ENCODE measurements around the gene MMP17.

Gene MMP17

DNA sequence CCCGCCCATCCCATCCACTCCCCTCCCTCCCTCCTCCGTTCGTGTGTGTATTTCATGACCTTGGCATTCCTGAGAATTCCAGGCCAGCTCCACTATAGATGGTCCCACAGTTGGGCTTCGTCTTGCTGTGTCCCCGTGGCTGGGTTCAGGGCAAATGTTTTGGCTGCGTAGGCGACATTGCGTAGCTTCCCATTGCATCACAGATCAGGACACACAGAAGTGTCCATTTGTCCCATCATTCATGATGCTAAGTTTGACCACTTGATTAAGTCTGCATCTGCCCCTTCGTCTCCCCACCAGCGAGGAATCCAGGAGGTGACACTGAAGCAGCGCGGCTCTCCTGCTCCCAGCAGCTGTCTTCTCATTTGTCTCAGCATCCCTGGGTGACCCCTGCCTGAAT is 38.6 kb upstream of the MMP17 start:
- Histone ChIP-seq H3K4me3 (ENCODE audit: low read length) (no peak overlapping the region), H3K4me2 (ENCODE audit: low read length) (no peak overlapping the region), H3K27ac (ENCODE audit: low read depth, low read length) (no peak overlapping the region), H3K27me3 (ENCODE audit: control insufficient read depth, low read length) (no peaks in the 10 kb centered on the region), H3F3A (ENCODE audit: control insufficient read depth, insufficient read depth) (no peaks in the 10 kb centered on the region), H3K9me3 (ENCODE audit: control insufficient read depth, insufficient read depth, low read length) (no peaks in the 10 kb centered on the region), H3K4me1 (ENCODE audit: control insufficient read depth, low read length) (no peaks in the 10 kb centered on the region), H3K79me2 (ENCODE audit: control insufficient read depth, low read length) (no peaks in the 10 kb centered on the region), H3K36me3 (ENCODE audit: control insufficient read depth, low read length) (peaks cover 55% of the 10 kb centered on the region), H3K9me2 (replicated peaks; ENCODE audit: control insufficient read depth, low read length) (no peaks in the 10 kb centered on the region), H4K20me1 (ENCODE audit: control insufficient read depth, insufficient read depth, low read depth, low read length) (no peaks in the 10 kb centered on the region)
- TF ChIP-seq, protein P1, sequence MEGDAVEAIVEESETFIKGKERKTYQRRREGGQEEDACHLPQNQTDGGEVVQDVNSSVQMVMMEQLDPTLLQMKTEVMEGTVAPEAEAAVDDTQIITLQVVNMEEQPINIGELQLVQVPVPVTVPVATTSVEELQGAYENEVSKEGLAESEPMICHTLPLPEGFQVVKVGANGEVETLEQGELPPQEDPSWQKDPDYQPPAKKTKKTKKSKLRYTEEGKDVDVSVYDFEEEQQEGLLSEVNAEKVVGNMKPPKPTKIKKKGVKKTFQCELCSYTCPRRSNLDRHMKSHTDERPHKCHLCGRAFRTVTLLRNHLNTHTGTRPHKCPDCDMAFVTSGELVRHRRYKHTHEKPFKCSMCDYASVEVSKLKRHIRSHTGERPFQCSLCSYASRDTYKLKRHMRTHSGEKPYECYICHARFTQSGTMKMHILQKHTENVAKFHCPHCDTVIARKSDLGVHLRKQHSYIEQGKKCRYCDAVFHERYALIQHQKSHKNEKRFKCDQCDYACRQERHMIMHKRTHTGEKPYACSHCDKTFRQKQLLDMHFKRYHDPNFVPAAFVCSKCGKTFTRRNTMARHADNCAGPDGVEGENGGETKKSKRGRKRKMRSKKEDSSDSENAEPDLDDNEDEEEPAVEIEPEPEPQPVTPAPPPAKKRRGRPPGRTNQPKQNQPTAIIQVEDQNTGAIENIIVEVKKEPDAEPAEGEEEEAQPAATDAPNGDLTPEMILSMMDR (IDR thresholded peaks at IDR 0.05; ENCODE audit: low read depth, low read length, poor library complexity, severe bottlenecking) = no peak
- no peak for TF ChIP-seq EZH2phosphoT487 (IDR thresholded peaks at IDR 0.05; ENCODE audit: borderline replicate concordance, low read length)

DNA sequence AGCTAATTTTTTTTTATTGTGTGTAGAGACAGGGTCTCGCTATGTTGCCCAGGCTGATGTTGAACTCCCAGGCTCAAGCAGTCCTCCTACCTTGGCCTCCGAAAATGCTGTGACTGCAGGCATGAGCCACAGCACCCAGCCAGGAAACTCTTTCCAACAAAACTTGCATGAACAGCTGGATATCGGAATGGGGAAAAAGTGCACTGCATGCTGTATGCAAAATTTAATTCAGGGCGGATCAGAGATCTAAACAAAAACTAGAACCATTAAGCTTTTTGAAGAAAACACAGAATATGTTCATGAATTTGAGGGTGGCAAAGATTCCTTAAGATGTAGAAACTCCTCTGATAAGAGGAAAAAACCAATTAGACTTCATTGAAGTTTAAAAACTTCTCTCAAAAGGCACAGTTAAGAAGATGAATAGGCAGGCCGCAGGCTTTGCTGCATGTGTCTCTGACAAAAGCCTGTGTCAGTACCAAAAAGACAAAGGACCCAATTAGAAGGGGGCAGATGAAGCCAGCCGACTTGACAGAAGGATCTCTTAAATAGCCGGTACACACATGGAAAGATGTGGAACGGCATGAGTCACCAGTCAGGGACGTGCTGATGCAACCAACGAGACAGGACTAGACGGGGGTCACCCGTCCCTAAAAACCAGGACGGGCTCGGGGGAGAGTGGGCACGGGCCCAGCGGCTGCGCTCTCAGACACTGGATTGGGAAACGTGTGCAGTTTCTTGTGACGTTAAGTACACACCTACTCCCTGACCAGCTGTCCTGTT is 34.8 kb upstream of the MMP17 start:
- H3K4me1 ChIP-seq (ENCODE audit: control insufficient read depth, low read length) = peaks cover 12% of the 10 kb centered on the region
- H3K9me3 ChIP-seq (ENCODE audit: control insufficient read depth, insufficient read depth, low read length) = no peaks in the 10 kb centered on the region
- H3K27ac ChIP-seq (ENCODE audit: low read depth, low read length) = no peak overlapping the region
- peaks cover 45% of the 10 kb centered on the region for H3K36me3 ChIP-seq (ENCODE audit: control insufficient read depth, low read length)
- no peaks in the 10 kb centered on the region for H3F3A ChIP-seq (ENCODE audit: control insufficient read depth, insufficient read depth)
- no peaks in the 10 kb centered on the region for H3K79me2 ChIP-seq (ENCODE audit: control insufficient read depth, low read length)
- no peak for TF ChIP-seq EZH2phosphoT487 (IDR thresholded peaks at IDR 0.05; ENCODE audit: borderline replicate concordance, low read length)
- TF ChIP-seq, protein P1 (IDR thresholded peaks at IDR 0.05; ENCODE audit: low read depth, low read length, poor library complexity, severe bottlenecking) = no peak
- H3K4me3 ChIP-seq (ENCODE audit: low read length) = no peak overlapping the region
- no peak overlapping the region for H3K4me2 ChIP-seq (ENCODE audit: low read length)
- H4K20me1 ChIP-seq (ENCODE audit: control insufficient read depth, insufficient read depth, low read depth, low read length) = peaks cover 4% of the 10 kb centered on the region; the same call in 1 of the 2 replicates
- no peaks in the 10 kb centered on the region for H3K9me2 ChIP-seq (replicated peaks; ENCODE audit: control insufficient read depth, low read length)
- no peaks in the 10 kb centered on the region for H3K27me3 ChIP-seq (ENCODE audit: control insufficient read depth, low read length)

DNA sequence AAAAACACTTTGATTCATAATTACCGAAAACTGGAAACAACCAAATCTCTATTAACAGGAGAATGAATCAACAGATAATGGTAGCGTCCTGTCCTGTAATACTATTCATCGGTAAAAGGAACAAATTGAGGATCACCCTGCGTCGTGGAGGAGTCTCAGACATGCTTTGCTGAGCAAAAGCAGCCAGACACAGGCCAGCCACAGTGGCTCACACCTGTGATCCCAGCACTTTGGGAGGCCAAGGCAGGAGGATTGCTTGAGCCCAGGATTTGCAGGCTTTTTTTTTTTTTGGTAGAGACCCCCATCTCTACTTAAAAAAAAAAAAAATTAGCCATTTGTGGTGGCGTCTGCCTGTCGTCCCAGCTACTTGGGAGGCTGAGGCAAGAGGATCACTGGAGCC is 34.1 kb upstream of the MMP17 start:
- Histone ChIP-seq H4K20me1 (ENCODE audit: control insufficient read depth, insufficient read depth, low read depth, low read length) (peaks cover 4% of the 10 kb centered on the region; the same call in 1 of the 2 replicates), H3K9me2 (replicated peaks; ENCODE audit: control insufficient read depth, low read length) (no peaks in the 10 kb centered on the region), H3K4me3 (ENCODE audit: low read length) (no peak overlapping the region), H3F3A (ENCODE audit: control insufficient read depth, insufficient read depth) (no peaks in the 10 kb centered on the region), H3K27ac (ENCODE audit: low read depth, low read length) (no peak overlapping the region), H3K27me3 (ENCODE audit: control insufficient read depth, low read length) (no peaks in the 10 kb centered on the region), H3K79me2 (ENCODE audit: control insufficient read depth, low read length) (no peaks in the 10 kb centered on the region), H3K9me3 (ENCODE audit: control insufficient read depth, insufficient read depth, low read length) (no peaks in the 10 kb centered on the region), H3K4me1 (ENCODE audit: control insufficient read depth, low read length) (peaks cover 12% of the 10 kb centered on the region), H3K4me2 (ENCODE audit: low read length) (no peak overlapping the region), H3K36me3 (ENCODE audit: control insufficient read depth, low read length) (peaks cover 44% of the 10 kb centered on the region)
- TF ChIP-seq, protein P1 (IDR thresholded peaks at IDR 0.05; ENCODE audit: low read depth, low read length, poor library complexity, severe bottlenecking) = no peak
- TF ChIP-seq EZH2phosphoT487 (IDR thresholded peaks at IDR 0.05; ENCODE audit: borderline replicate concordance, low read length) = no peak
